ENCODE measurements around the gene IP6K2.
"Not testable (repeated sequence)": the region's sequence is repeated elsewhere in the genome, so short reads cannot be mapped to it uniquely, and the experiment has no call there.

IP6K2 gene, protein sequence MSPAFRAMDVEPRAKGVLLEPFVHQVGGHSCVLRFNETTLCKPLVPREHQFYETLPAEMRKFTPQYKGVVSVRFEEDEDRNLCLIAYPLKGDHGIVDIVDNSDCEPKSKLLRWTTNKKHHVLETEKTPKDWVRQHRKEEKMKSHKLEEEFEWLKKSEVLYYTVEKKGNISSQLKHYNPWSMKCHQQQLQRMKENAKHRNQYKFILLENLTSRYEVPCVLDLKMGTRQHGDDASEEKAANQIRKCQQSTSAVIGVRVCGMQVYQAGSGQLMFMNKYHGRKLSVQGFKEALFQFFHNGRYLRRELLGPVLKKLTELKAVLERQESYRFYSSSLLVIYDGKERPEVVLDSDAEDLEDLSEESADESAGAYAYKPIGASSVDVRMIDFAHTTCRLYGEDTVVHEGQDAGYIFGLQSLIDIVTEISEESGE

DNA sequence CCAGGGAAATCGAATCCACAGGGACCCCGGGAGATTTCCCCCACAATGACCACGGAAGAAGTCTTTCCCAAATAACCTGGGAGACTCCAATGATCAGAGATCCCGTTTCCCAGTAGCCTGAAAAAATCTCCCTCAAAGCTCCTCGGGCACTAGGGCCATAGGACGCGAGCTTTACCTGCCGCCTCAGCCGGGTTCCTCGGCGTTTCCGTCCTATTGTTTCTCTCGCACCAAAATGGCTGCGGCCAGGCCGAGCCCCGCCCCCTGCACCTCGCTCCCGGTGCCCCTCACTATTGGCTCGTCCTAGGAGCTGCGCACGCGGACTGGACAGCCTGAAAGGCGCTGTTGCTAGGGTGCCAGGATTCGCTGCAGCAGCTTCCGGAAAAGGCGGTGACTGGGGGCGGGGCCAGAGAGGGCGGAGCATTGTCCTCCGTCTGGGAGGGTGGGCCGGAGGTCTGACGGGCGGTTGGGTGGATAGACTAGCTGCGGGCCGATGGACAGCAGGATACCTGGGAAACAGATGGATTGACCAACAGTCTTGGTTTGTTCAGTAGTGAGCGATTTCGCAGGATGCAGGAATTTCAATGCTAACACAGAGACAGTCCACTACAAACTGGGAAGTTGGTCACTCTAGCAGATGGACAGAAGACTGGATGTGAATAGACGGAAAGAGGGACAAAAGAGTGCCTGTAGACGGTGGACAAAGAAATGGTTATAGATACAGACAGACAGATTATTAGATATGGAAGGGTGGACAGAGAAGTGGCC lies at the start of gene IP6K2:
TSS of gene IP6K2 (minus strand) at position 240 of the 765 bp plus-strand sequence. CDS start 21,930 bp downstream, outside the sequence.
- H3K4me3 ChIP-seq (ENCODE audit: low read length) = peak within 1 kb of the TSS; percentile 98
- peak within 1 kb of the TSS; percentile 54 for H3K27ac ChIP-seq (ENCODE audit: low read depth, low read length)
- H3K9me2 ChIP-seq (replicated peaks; ENCODE audit: control insufficient read depth, low read length) = no peaks in the 10 kb centered on the region
- H3K79me2 ChIP-seq (ENCODE audit: control insufficient read depth, low read length) = peaks cover 49% of the 10 kb centered on the region
- H3K36me3 ChIP-seq (ENCODE audit: control insufficient read depth, low read length) = peaks cover 42% of the 10 kb centered on the region
- H3K4me2 ChIP-seq (ENCODE audit: low read length) = peak within 1 kb of the TSS; percentile 91
- peaks cover 3% of the 10 kb centered on the region; the same call in 1 of the 2 replicates for H4K20me1 ChIP-seq (ENCODE audit: control insufficient read depth, insufficient read depth, low read depth, low read length)
- H3K27me3 ChIP-seq (ENCODE audit: control insufficient read depth, low read length) = no peaks in the 10 kb centered on the region
- TF ChIP-seq EZH2phosphoT487 (IDR thresholded peaks at IDR 0.05; ENCODE audit: borderline replicate concordance, low read length) = no peak
- TF ChIP-seq, protein P1, sequence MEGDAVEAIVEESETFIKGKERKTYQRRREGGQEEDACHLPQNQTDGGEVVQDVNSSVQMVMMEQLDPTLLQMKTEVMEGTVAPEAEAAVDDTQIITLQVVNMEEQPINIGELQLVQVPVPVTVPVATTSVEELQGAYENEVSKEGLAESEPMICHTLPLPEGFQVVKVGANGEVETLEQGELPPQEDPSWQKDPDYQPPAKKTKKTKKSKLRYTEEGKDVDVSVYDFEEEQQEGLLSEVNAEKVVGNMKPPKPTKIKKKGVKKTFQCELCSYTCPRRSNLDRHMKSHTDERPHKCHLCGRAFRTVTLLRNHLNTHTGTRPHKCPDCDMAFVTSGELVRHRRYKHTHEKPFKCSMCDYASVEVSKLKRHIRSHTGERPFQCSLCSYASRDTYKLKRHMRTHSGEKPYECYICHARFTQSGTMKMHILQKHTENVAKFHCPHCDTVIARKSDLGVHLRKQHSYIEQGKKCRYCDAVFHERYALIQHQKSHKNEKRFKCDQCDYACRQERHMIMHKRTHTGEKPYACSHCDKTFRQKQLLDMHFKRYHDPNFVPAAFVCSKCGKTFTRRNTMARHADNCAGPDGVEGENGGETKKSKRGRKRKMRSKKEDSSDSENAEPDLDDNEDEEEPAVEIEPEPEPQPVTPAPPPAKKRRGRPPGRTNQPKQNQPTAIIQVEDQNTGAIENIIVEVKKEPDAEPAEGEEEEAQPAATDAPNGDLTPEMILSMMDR (IDR thresholded peaks at IDR 0.05; ENCODE audit: low read depth, low read length, poor library complexity, severe bottlenecking) = no peak
- peaks cover 19% of the 10 kb centered on the region for H3K4me1 ChIP-seq (ENCODE audit: control insufficient read depth, low read length)
- no peaks in the 10 kb centered on the region for H3K9me3 ChIP-seq (ENCODE audit: control insufficient read depth, insufficient read depth, low read length)
- no peaks in the 10 kb centered on the region for H3F3A ChIP-seq (ENCODE audit: control insufficient read depth, insufficient read depth)

DNA sequence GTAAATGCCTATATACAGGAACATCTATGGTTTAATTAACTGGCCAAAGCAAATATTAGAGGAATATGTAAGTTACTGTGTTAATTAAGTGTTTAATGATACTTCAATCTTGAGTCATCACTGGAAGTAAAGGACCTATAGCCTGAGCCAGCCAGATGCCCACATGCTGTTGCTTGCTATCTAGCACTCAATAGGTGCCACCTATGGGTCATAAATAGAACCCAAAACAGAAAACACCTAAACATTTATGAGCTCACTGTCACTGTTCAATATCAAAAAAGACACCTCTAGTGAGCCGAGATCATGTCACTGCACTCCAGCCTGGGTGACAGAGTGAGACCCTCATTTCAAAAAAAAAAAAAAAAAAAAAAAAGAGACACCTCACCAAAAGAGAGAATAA lies 48.4 kb upstream of the IP6K2 start:
- Histone ChIP-seq H3K4me3 (ENCODE audit: low read length) (no peak overlapping the region), H3K9me2 (replicated peaks; ENCODE audit: control insufficient read depth, low read length) (no peaks in the 10 kb centered on the region), H3K9me3 (ENCODE audit: control insufficient read depth, insufficient read depth, low read length) (no peaks in the 10 kb centered on the region), H3K36me3 (ENCODE audit: control insufficient read depth, low read length) (no peaks in the 10 kb centered on the region), H3K4me1 (ENCODE audit: control insufficient read depth, low read length) (no peaks in the 10 kb centered on the region), H3K4me2 (ENCODE audit: low read length) (no peak overlapping the region), H4K20me1 (ENCODE audit: control insufficient read depth, insufficient read depth, low read depth, low read length) (no peaks in the 10 kb centered on the region), H3F3A (ENCODE audit: control insufficient read depth, insufficient read depth) (no peaks in the 10 kb centered on the region), H3K27ac (ENCODE audit: low read depth, low read length) (no peak overlapping the region), H3K27me3 (ENCODE audit: control insufficient read depth, low read length) (no peaks in the 10 kb centered on the region), H3K79me2 (ENCODE audit: control insufficient read depth, low read length) (no peaks in the 10 kb centered on the region)
- TF ChIP-seq, protein P1 (IDR thresholded peaks at IDR 0.05; ENCODE audit: low read depth, low read length, poor library complexity, severe bottlenecking) = peak; percentile 11
- no peak for TF ChIP-seq EZH2phosphoT487 (IDR thresholded peaks at IDR 0.05; ENCODE audit: borderline replicate concordance, low read length)

DNA sequence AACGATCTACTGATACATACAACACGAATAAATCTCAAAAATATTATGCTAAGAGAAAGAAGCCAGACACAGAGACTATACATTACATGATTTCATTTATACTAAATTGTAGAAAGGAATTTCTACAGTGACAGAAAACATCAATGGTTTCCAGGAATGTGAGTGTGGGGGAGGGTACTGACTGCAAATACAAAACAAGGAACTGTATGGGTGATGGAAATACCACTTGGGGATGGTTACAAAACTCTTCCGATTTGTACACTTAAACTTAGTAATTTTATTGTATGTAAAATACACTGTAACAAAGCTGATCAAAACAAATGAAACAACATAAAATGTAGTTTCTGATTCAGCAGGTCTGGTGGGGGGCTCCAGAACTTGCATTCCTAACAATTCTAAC lies 45.8 kb upstream of the IP6K2 start:
- TF ChIP-seq, protein P1 (IDR thresholded peaks at IDR 0.05; ENCODE audit: low read depth, low read length, poor library complexity, severe bottlenecking) = no peak
- TF ChIP-seq EZH2phosphoT487 (IDR thresholded peaks at IDR 0.05; ENCODE audit: borderline replicate concordance, low read length) = no peak
- no peaks in the 10 kb centered on the region for H3K79me2 ChIP-seq (ENCODE audit: control insufficient read depth, low read length)
- H3K9me2 ChIP-seq (replicated peaks; ENCODE audit: control insufficient read depth, low read length) = no peaks in the 10 kb centered on the region
- no peaks in the 10 kb centered on the region for H3K36me3 ChIP-seq (ENCODE audit: control insufficient read depth, low read length)
- no peaks in the 10 kb centered on the region for H3K4me1 ChIP-seq (ENCODE audit: control insufficient read depth, low read length)
- no peak overlapping the region for H3K4me3 ChIP-seq (ENCODE audit: low read length)
- no peak overlapping the region for H3K4me2 ChIP-seq (ENCODE audit: low read length)
- H4K20me1 ChIP-seq (ENCODE audit: control insufficient read depth, insufficient read depth, low read depth, low read length) = no peaks in the 10 kb centered on the region
- H3F3A ChIP-seq (ENCODE audit: control insufficient read depth, insufficient read depth) = no peaks in the 10 kb centered on the region
- H3K27ac ChIP-seq (ENCODE audit: low read depth, low read length) = no peak overlapping the region
- no peaks in the 10 kb centered on the region for H3K9me3 ChIP-seq (ENCODE audit: control insufficient read depth, insufficient read depth, low read length)
- no peaks in the 10 kb centered on the region for H3K27me3 ChIP-seq (ENCODE audit: control insufficient read depth, low read length)

DNA sequence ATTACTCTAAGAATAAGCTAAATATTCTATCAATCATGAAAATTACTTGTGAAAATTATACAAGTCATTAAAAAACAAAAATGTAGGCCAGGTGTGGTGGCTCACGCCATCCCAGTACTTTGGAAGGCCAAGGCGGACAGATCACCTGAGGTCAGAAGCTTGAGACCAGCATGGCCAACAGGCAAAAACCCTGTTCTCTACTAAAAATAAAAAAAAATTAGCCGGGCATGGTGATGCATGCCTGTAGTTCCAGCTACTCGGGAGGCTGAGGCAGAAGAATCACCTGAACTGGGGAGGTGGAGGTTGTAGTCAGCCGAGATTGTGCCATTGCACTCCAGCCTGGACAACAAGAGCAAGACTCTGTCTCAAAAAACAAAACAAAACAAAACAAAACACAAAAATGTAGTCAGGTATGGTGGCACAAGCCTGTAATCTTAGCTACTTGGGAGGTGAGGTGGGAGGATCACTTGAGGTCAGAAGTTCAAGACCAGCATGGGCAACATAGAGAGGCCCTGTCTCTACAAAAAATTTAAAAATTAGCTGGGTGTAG lies 43.0 kb upstream of the IP6K2 start:
- H3K4me1 ChIP-seq (ENCODE audit: control insufficient read depth, low read length); H3K9me3 ChIP-seq (ENCODE audit: control insufficient read depth, insufficient read depth, low read length); H3K79me2 ChIP-seq (ENCODE audit: control insufficient read depth, low read length); H3K36me3 ChIP-seq (ENCODE audit: control insufficient read depth, low read length); H3K27ac ChIP-seq (ENCODE audit: low read depth, low read length); H4K20me1 ChIP-seq (ENCODE audit: control insufficient read depth, insufficient read depth, low read depth, low read length); H3K4me3 ChIP-seq (ENCODE audit: low read length); H3K9me2 ChIP-seq (replicated peaks; ENCODE audit: control insufficient read depth, low read length); H3K27me3 ChIP-seq (ENCODE audit: control insufficient read depth, low read length); H3K4me2 ChIP-seq (ENCODE audit: low read length); H3F3A ChIP-seq (ENCODE audit: control insufficient read depth, insufficient read depth): not testable (repeated sequence)

DNA sequence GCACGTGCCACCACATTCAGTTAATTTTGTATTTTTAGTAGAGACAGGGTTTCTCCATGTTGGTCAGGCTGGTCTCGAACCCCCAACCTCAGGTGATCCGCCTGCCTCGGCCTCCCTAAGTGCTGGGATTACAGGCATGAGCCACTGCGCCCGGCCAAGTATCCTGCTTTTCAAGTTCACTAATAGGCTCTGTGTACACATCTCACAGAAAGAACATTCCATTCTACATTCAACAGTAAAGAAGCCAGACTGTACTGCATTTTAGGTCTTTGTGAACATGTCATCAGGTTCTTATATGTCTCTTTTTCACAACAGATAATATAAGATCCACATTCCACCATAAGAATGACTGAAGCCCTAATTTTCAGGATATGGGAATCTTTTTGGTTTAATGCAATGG lies 42.5 kb upstream of the IP6K2 start:
- H3K27me3 ChIP-seq (ENCODE audit: control insufficient read depth, low read length); H3F3A ChIP-seq (ENCODE audit: control insufficient read depth, insufficient read depth); H3K9me2 ChIP-seq (replicated peaks; ENCODE audit: control insufficient read depth, low read length); H4K20me1 ChIP-seq (ENCODE audit: control insufficient read depth, insufficient read depth, low read depth, low read length); H3K36me3 ChIP-seq (ENCODE audit: control insufficient read depth, low read length); H3K4me1 ChIP-seq (ENCODE audit: control insufficient read depth, low read length); H3K9me3 ChIP-seq (ENCODE audit: control insufficient read depth, insufficient read depth, low read length); H3K79me2 ChIP-seq (ENCODE audit: control insufficient read depth, low read length); H3K27ac ChIP-seq (ENCODE audit: low read depth, low read length); H3K4me2 ChIP-seq (ENCODE audit: low read length); H3K4me3 ChIP-seq (ENCODE audit: low read length): not testable (repeated sequence)
